Measurements from ENCODE around the gene IQSEC1. TPM values are rescaled to one million over a fixed set of nuclear protein-coding genes. Genes with fewer than 3 reads are reported as not detected.
A peak's percentile ranks its signal among the peaks of the same experiment; 100 is the strongest.

The IQSEC1 gene
- total RNA-seq, 2 donors from 2014 or later, result 22.7 to 24.5 TPM

DNA sequence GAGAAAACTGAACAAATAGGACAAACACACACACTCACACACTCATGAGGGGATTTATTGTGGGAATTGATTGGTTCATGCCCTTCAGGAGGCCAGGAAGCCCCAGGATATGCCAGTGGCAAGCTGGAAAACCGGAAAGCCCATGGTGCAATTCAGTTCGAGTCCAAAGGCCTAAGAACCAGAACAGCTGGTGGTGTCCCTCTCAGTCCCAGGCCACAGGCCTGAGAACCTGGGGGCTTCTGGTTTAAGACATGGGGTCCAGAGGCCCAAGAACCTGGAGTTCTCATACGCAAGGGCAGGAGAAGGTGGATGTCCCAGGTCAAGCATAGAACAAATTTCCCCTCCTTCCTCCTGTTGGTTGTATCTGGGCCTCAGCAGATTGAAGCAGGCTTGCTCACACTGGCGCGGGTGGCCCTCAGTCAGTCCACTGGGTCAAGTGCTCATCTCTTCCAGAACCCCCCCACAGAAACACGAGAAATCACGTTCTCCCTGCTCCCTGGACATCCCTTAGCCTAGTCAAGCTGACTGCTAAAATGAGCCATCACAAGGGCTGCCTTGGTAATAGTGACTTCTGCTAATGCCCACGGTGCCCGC, 181.7 kb downstream of the IQSEC1 start:
- no peaks in the 10 kb centered on the region for H3K4me1 ChIP-seq (ENCODE audit: control insufficient read depth, insufficient read depth, low read length)
- Mint-ChIP-seq H3K36me3 (ENCODE audit: low read depth) (no peaks in the 10 kb centered on the region), H3K27me3 (ENCODE audit: insufficient read depth) (peaks cover 60% of the 10 kb centered on the region), H3K27ac (no peak overlapping the region), H3K4me3 (no peak overlapping the region), H3K9me3 (no peaks in the 10 kb centered on the region), H3K4me1 (peaks cover 6% of the 10 kb centered on the region)
- H3K9ac ChIP-seq (ENCODE audit: extremely low read depth, low read length, poor library complexity, severe bottlenecking), result no peak overlapping the region
- DNase-seq, result no peak
- 72 to 83% methylated on average over 9 of the region's 9 CpGs for WGBS, 2 experiments (ENCODE audit: insufficient coverage in 1 of 2, insufficient read length in 1 of 2)
- no peaks in the 10 kb centered on the region for H3K9me3 ChIP-seq (ENCODE audit: control insufficient read depth, low read length)
- no peak overlapping the region for H3K27ac ChIP-seq (ENCODE audit: low read depth, low read length)
- no peak overlapping the region for H3K4me3 ChIP-seq (ENCODE audit: low read length)
- TF ChIP-seq, protein P1, sequence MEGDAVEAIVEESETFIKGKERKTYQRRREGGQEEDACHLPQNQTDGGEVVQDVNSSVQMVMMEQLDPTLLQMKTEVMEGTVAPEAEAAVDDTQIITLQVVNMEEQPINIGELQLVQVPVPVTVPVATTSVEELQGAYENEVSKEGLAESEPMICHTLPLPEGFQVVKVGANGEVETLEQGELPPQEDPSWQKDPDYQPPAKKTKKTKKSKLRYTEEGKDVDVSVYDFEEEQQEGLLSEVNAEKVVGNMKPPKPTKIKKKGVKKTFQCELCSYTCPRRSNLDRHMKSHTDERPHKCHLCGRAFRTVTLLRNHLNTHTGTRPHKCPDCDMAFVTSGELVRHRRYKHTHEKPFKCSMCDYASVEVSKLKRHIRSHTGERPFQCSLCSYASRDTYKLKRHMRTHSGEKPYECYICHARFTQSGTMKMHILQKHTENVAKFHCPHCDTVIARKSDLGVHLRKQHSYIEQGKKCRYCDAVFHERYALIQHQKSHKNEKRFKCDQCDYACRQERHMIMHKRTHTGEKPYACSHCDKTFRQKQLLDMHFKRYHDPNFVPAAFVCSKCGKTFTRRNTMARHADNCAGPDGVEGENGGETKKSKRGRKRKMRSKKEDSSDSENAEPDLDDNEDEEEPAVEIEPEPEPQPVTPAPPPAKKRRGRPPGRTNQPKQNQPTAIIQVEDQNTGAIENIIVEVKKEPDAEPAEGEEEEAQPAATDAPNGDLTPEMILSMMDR (conservative IDR thresholded peaks at IDR 0.05), result no peak
- H3K27me3 ChIP-seq (ENCODE audit: control insufficient read depth, insufficient read depth, low read length, poor library complexity, severe bottlenecking), result peaks cover 33% of the 10 kb centered on the region
- H3K36me3 ChIP-seq (ENCODE audit: control insufficient read depth, insufficient read depth, low read length), result no peaks in the 10 kb centered on the region

DNA sequence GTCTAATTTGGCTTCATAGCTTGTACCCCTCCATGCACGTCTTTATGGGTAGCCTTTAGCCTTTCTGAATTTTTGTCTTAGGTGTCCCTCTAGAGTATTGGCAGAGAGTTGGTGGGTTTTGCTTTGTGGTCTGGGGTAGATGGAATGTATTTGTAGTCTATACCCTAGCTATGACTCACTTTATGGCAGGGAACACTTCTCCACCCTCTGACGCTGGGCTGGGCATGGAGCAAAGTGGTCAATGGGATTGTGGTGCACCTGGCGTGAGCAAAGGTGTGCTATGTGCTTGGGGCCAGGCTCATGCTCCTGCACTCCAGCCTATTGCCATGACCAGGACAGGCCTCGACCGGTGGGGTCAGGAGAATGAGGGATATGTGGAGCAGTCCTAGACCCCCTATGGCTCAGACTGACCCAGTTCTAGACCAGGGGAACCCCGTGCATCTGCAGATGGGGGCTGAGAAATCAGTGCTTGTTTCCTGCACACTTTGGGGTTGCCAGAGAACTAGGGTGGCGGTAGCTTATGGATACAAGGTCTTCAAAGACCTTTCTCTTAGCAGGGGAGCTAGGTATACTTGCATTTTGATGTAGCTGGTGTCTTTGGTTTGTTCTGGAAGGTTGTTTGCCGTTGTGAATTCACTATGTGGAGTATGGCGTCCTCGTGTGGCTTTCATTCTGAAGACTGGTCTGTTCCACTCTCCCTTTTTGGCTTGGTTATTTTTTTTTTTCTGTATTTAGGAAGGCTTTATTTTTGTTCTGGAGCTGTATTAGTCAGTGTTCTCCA, 182.4 kb downstream of the IQSEC1 start:
- H3K4me1 ChIP-seq (ENCODE audit: control insufficient read depth, insufficient read depth, low read length), result no peaks in the 10 kb centered on the region
- Mint-ChIP-seq H3K27ac (no peak overlapping the region), H3K4me1 (no peaks in the 10 kb centered on the region), H3K27me3 (ENCODE audit: insufficient read depth) (peaks cover 65% of the 10 kb centered on the region), H3K9me3 (no peaks in the 10 kb centered on the region), H3K36me3 (ENCODE audit: low read depth) (no peaks in the 10 kb centered on the region), H3K4me3 (no peak overlapping the region)
- no peak for DNase-seq
- H3K9me3 ChIP-seq (ENCODE audit: control insufficient read depth, low read length), result no peaks in the 10 kb centered on the region
- peaks cover 35% of the 10 kb centered on the region for H3K27me3 ChIP-seq (ENCODE audit: control insufficient read depth, insufficient read depth, low read length, poor library complexity, severe bottlenecking)
- no peaks in the 10 kb centered on the region for H3K36me3 ChIP-seq (ENCODE audit: control insufficient read depth, insufficient read depth, low read length)
- 81 to 96% methylated on average over 3 to 10 of the region's 10 CpGs for WGBS, 2 experiments (ENCODE audit: insufficient coverage in 1 of 2, insufficient read length in 1 of 2)
- no peak overlapping the region for H3K4me3 ChIP-seq (ENCODE audit: low read length)
- TF ChIP-seq, protein P1 (conservative IDR thresholded peaks at IDR 0.05), result peak; percentile 26
- no peak overlapping the region for H3K27ac ChIP-seq (ENCODE audit: low read depth, low read length)
- no peak overlapping the region for H3K9ac ChIP-seq (ENCODE audit: extremely low read depth, low read length, poor library complexity, severe bottlenecking)

DNA sequence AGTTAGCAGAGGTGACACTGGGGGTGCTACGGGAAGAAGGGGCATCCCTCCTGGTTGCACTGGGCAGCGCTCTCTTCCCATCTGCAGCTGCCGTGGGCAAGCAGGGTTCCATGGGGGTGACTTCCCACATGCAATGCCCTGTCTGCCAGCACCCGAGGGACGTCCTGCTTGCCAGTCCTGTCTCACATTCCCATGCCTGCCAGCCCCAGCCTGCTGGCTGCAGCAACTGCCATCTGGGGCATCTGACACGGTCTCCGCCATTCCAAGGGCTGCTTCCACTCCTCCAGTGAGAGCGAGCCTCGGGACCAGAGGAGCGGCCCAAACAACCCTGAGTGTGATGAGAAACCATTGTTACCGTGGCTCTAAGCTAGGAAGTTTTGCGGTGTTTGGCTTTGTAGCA, 186.5 kb downstream of the IQSEC1 start:
- Histone ChIP-seq H3K9ac (ENCODE audit: extremely low read depth, low read length, poor library complexity, severe bottlenecking) (no peak overlapping the region), H3K27me3 (ENCODE audit: control insufficient read depth, insufficient read depth, low read length, poor library complexity, severe bottlenecking) (peaks cover 35% of the 10 kb centered on the region), H3K27ac (ENCODE audit: low read depth, low read length) (no peak overlapping the region), H3K4me1 (ENCODE audit: control insufficient read depth, insufficient read depth, low read length) (no peaks in the 10 kb centered on the region), H3K9me3 (ENCODE audit: control insufficient read depth, low read length) (no peaks in the 10 kb centered on the region), H3K4me3 (ENCODE audit: low read length) (no peak overlapping the region), H3K36me3 (ENCODE audit: control insufficient read depth, insufficient read depth, low read length) (no peaks in the 10 kb centered on the region)
- H3K4me1 Mint-ChIP-seq, result peaks cover 1% of the 10 kb centered on the region
- H3K27me3 Mint-ChIP-seq (ENCODE audit: insufficient read depth), result peaks cover 62% of the 10 kb centered on the region
- no peak for DNase-seq
- no peak overlapping the region for H3K27ac Mint-ChIP-seq
- 85 to 90% methylated on average over 10 to 12 of the region's 12 CpGs for WGBS, 2 experiments (ENCODE audit: insufficient coverage in 1 of 2, insufficient read length in 1 of 2)
- H3K36me3 Mint-ChIP-seq (ENCODE audit: low read depth), result no peaks in the 10 kb centered on the region
- H3K9me3 Mint-ChIP-seq, result peaks cover 8% of the 10 kb centered on the region
- H3K4me3 Mint-ChIP-seq, result no peak overlapping the region
- TF ChIP-seq, protein P1 (conservative IDR thresholded peaks at IDR 0.05), result no peak
